CD4-positive, alpha-beta T cell treated with Interleukin-17A for 4 hours (primary cell): ENCODE results near the gene ZFYVE27.
A peak's percentile ranks its signal among the peaks of the same experiment; 100 is the strongest.

Experiments used
- DNase-seq: peaks from one replicate; pipeline ENCODE4 v3.0.0-alpha.2; 2020; ENCODE audit warnings: mixed read lengths

Gene ZFYVE27

GRCh38 chr10:97771913-97772823, 35.2 kb downstream of the ZFYVE27 start, which contains the start of gene SFRP5:
SFRP5 (minus strand) TSS chr10:97771999; CDS start chr10:97771833, 166 bp downstream.
- no peak for DNase-seq

GRCh38 chr10:97773096-97773495, 36.2 kb downstream of the ZFYVE27 start:
- DNase-seq, result no peak

GRCh38 chr10:97774811-97775294, 37.9 kb downstream of the ZFYVE27 start:
- no peak for DNase-seq

GRCh38 chr10:97777143-97777542, 40.2 kb downstream of the ZFYVE27 start:
- DNase-seq, result no peak

- no peak for DNase-seq
Observed at GRCh38 chr10:97778452-97779302, 41.7 kb downstream of the ZFYVE27 start.

- DNase-seq, result no peak
Observed at GRCh38 chr10:97779492-97779891, 42.6 kb downstream of the ZFYVE27 start.

- no peak for DNase-seq
Observed at GRCh38 chr10:97779975-97780374, 43.0 kb downstream of the ZFYVE27 start.

- no peak for DNase-seq
Observed at GRCh38 chr10:97780841-97781617, 44.1 kb downstream of the ZFYVE27 start.

- DNase-seq, result peak; percentile 40
Observed at GRCh38 chr10:97781618-97782331, 44.8 kb downstream of the ZFYVE27 start.

- DNase-seq, result no peak
Observed at GRCh38 chr10:97782455-97783228, 45.7 kb downstream of the ZFYVE27 start.

- no peak for DNase-seq
Observed at GRCh38 chr10:97784200-97784810, 47.4 kb downstream of the ZFYVE27 start.

GRCh38 chr10:97785231-97785630, 48.3 kb downstream of the ZFYVE27 start:
- no peak for DNase-seq

- DNase-seq, result no peak
Observed at GRCh38 chr10:97785731-97786130, 48.8 kb downstream of the ZFYVE27 start.

GRCh38 chr10:97788552-97789442, 51.9 kb downstream of the ZFYVE27 start:
- no peak for DNase-seq

GRCh38 chr10:97789770-97790397, 53.0 kb downstream of the ZFYVE27 start:
- DNase-seq, result no peak

GRCh38 chr10:97791824-97792721, 55.1 kb downstream of the ZFYVE27 start:
- DNase-seq, result peak; percentile 83

- no peak for DNase-seq
Observed at GRCh38 chr10:97795886-97796285, 59.0 kb downstream of the ZFYVE27 start.

GRCh38 chr10:97796651-97797050, 59.7 kb downstream of the ZFYVE27 start:
- peak; percentile 34 for DNase-seq
